ENCODE results near the gene ERC1.

Gene ERC1

GRCh38 chr12:1069846-1070245 lies 78.8 kb downstream of the ERC1 start:
- in situ Hi-C loops (cut with HindIII; ENCODE audit: low sequenced_read_pairs) = no loop called here

- in situ Hi-C loops (cut with HindIII; ENCODE audit: low sequenced_read_pairs) = no loop called here
Measured at GRCh38 chr12:1071182-1071581, 80.2 kb downstream of the ERC1 start.

- in situ Hi-C loops (cut with HindIII; ENCODE audit: low sequenced_read_pairs) = no loop called here
Measured at GRCh38 chr12:1073652-1074051, 82.6 kb downstream of the ERC1 start.

GRCh38 chr12:1077036-1077803 lies 86.2 kb downstream of the ERC1 start:
- in situ Hi-C loops (cut with HindIII; ENCODE audit: low sequenced_read_pairs) = no loop called here

GRCh38 chr12:1078002-1078401 lies 87.0 kb downstream of the ERC1 start:
- in situ Hi-C loops (cut with HindIII; ENCODE audit: low sequenced_read_pairs) = no loop called here

- in situ Hi-C loops (cut with HindIII; ENCODE audit: low sequenced_read_pairs) = no loop called here
Measured at GRCh38 chr12:1080520-1081223, 89.6 kb downstream of the ERC1 start.

- in situ Hi-C loops (cut with HindIII; ENCODE audit: low sequenced_read_pairs) = no loop called here
Measured at GRCh38 chr12:1083151-1083888, 92.3 kb downstream of the ERC1 start.

GRCh38 chr12:1083889-1084262 lies 92.9 kb downstream of the ERC1 start:
- in situ Hi-C loops (cut with HindIII; ENCODE audit: low sequenced_read_pairs) = no loop called here

GRCh38 chr12:1091350-1091749 lies 100.3 kb downstream of the ERC1 start:
- in situ Hi-C loops (cut with HindIII; ENCODE audit: low sequenced_read_pairs) = no loop called here

- in situ Hi-C loops (cut with HindIII; ENCODE audit: low sequenced_read_pairs) = no loop called here
Measured at GRCh38 chr12:1093166-1093751, 102.2 kb downstream of the ERC1 start.

- in situ Hi-C loops (cut with HindIII; ENCODE audit: low sequenced_read_pairs) = no loop called here
Measured at GRCh38 chr12:1094714-1095113, 103.7 kb downstream of the ERC1 start.

- in situ Hi-C loops (cut with HindIII; ENCODE audit: low sequenced_read_pairs) = no loop called here
Measured at GRCh38 chr12:1099158-1099557, 108.1 kb downstream of the ERC1 start.

- in situ Hi-C loops (cut with HindIII; ENCODE audit: low sequenced_read_pairs) = loop anchor here (25.0 kb wide), 1 partner anchor 463 kb away; no protein-coding TSS in a partner anchor
Measured at GRCh38 chr12:1099618-1100017, 108.6 kb downstream of the ERC1 start.

- in situ Hi-C loops (cut with HindIII; ENCODE audit: low sequenced_read_pairs) = loop anchor here (25.0 kb wide), 1 partner anchor 460 kb away; no protein-coding TSS in a partner anchor
Measured at GRCh38 chr12:1102115-1102514, 111.1 kb downstream of the ERC1 start.

GRCh38 chr12:1102791-1103450 lies 111.9 kb downstream of the ERC1 start:
- in situ Hi-C loops (cut with HindIII; ENCODE audit: low sequenced_read_pairs) = loop anchor here (25.0 kb wide), 1 partner anchor 459 kb away; no protein-coding TSS in a partner anchor

- in situ Hi-C loops (cut with HindIII; ENCODE audit: low sequenced_read_pairs) = loop anchor here (25.0 kb wide), 1 partner anchor 459 kb away; no protein-coding TSS in a partner anchor
Measured at GRCh38 chr12:1103632-1104031, 112.6 kb downstream of the ERC1 start.

- in situ Hi-C loops (cut with HindIII; ENCODE audit: low sequenced_read_pairs) = loop anchor here (25.0 kb wide), 1 partner anchor 458 kb away; no protein-coding TSS in a partner anchor
Measured at GRCh38 chr12:1104088-1104800, 113.2 kb downstream of the ERC1 start.

GRCh38 chr12:1107669-1108068 lies 116.6 kb downstream of the ERC1 start:
- in situ Hi-C loops (cut with HindIII; ENCODE audit: low sequenced_read_pairs) = loop anchor here (25.0 kb wide), 1 partner anchor 455 kb away; no protein-coding TSS in a partner anchor

- in situ Hi-C loops (cut with HindIII; ENCODE audit: low sequenced_read_pairs) = loop anchor here (25.0 kb wide), 1 partner anchor 454 kb away; no protein-coding TSS in a partner anchor
Measured at GRCh38 chr12:1108276-1108675, 117.3 kb downstream of the ERC1 start.
